GM19351 (cell line): ENCODE data around the gene CX3CR1.
"Not testable (repeated sequence)": the region's sequence is repeated elsewhere in the genome, so short reads cannot be mapped to it uniquely, and the experiment has no call there.

Experiments
- ATAC-seq: cut with Tn5 transposase; IDR thresholded peaks from one replicate; pipeline ENCODE4 v1.9.1; 2021; ENCODE audit warnings: mild to moderate bottlenecking, moderate library complexity; ENCODE audit not compliant: unreplicated experiment

The CX3CR1 gene

GRCh38 chr3:39267631-39268548 is 11.9 kb downstream of the CX3CR1 start:
- ATAC-seq = peak; percentile 42

- ATAC-seq = no peak
Measured at GRCh38 chr3:39264053-39264452, 15.8 kb downstream of the CX3CR1 start.

- ATAC-seq = no peak
Measured at GRCh38 chr3:39263576-39263975, 16.3 kb downstream of the CX3CR1 start.

GRCh38 chr3:39262846-39263245 is 17.0 kb downstream of the CX3CR1 start:
- ATAC-seq = no peak

GRCh38 chr3:39261726-39262125 is 18.1 kb downstream of the CX3CR1 start:
- no peak for ATAC-seq

- peak; percentile 63 for ATAC-seq
Measured at GRCh38 chr3:39260957-39261356, 18.9 kb downstream of the CX3CR1 start.

GRCh38 chr3:39260318-39260717 is 19.5 kb downstream of the CX3CR1 start:
- no peak for ATAC-seq

- ATAC-seq = peak; percentile 98
Measured at GRCh38 chr3:39255503-39256325, 24.1 kb downstream of the CX3CR1 start.

GRCh38 chr3:39254806-39255449 is 24.9 kb downstream of the CX3CR1 start:
- ATAC-seq = no peak

GRCh38 chr3:39251576-39251975 is 28.3 kb downstream of the CX3CR1 start:
- no peak for ATAC-seq

- ATAC-seq = no peak
Measured at GRCh38 chr3:39250116-39250747, 29.6 kb downstream of the CX3CR1 start.

- no peak for ATAC-seq
Measured at GRCh38 chr3:39249453-39250115, 30.3 kb downstream of the CX3CR1 start.

- no peak for ATAC-seq
Measured at GRCh38 chr3:39241561-39241960, 38.3 kb downstream of the CX3CR1 start.

- ATAC-seq = no peak
Measured at GRCh38 chr3:39237027-39237426, 42.8 kb downstream of the CX3CR1 start.

- ATAC-seq = no peak
Measured at GRCh38 chr3:39234651-39235050, 45.2 kb downstream of the CX3CR1 start.

GRCh38 chr3:39232859-39233258 is 47.0 kb downstream of the CX3CR1 start:
- ATAC-seq = no peak

- no peak for ATAC-seq
Measured at GRCh38 chr3:39230453-39230852, 49.4 kb downstream of the CX3CR1 start.

- ATAC-seq = no peak
Measured at GRCh38 chr3:39228496-39228895, 51.3 kb downstream of the CX3CR1 start.

- not testable (repeated sequence) for ATAC-seq
Measured at GRCh38 chr3:39227596-39227995, 52.2 kb downstream of the CX3CR1 start.

GRCh38 chr3:39226106-39226741 is 53.6 kb downstream of the CX3CR1 start:
- ATAC-seq = peak; percentile 73
